ENCODE results near the gene ZC3H14.

The ZC3H14 gene

GRCh38 chr14:88588081-88588480 lies 25.2 kb downstream of the ZC3H14 start:
- DNase-seq (ENCODE audit: low read depth in 2 of 2), result no peak

DNA sequence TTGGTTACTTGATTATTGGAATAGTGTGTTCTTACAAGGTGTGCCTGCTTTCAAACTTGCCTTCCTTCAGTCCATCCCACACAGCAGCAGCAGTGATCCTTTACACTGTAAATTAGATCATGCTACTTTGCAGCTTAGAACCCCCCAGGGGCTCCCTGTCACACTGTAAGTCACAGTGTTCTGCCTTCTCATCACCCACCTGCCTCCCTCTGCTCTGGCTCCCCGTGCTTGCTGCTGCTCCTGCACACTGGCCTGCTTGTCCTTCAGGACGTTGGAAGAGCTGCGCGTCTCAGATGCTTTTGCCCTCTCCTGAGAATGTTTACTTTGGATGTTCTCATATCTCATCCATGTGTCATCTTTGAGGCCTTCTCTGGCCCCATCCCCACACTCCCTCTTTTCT lies 27.3 kb downstream of the ZC3H14 start:
- TF ChIP-seq, protein P1, sequence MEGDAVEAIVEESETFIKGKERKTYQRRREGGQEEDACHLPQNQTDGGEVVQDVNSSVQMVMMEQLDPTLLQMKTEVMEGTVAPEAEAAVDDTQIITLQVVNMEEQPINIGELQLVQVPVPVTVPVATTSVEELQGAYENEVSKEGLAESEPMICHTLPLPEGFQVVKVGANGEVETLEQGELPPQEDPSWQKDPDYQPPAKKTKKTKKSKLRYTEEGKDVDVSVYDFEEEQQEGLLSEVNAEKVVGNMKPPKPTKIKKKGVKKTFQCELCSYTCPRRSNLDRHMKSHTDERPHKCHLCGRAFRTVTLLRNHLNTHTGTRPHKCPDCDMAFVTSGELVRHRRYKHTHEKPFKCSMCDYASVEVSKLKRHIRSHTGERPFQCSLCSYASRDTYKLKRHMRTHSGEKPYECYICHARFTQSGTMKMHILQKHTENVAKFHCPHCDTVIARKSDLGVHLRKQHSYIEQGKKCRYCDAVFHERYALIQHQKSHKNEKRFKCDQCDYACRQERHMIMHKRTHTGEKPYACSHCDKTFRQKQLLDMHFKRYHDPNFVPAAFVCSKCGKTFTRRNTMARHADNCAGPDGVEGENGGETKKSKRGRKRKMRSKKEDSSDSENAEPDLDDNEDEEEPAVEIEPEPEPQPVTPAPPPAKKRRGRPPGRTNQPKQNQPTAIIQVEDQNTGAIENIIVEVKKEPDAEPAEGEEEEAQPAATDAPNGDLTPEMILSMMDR (IDR thresholded peaks at IDR 0.05; ENCODE audit: low read depth, low read length), result no peak
- DNase-seq (ENCODE audit: low read depth in 2 of 2), result peak in 1 of 2 donors; percentile 40
- H3K4me3 ChIP-seq (replicated peaks in 1 of 2; ENCODE audit: low read depth in 2 of 2, low read length in 2 of 2), result no peak overlapping the region

More at GRCh38 chr14:88588081-88588480, 25.2 kb downstream of the ZC3H14 start:
- H3K4me3 ChIP-seq (replicated peaks in 1 of 2; ENCODE audit: low read depth in 2 of 2, low read length in 2 of 2), result no peak overlapping the region
- TF ChIP-seq, protein P1 (IDR thresholded peaks at IDR 0.05; ENCODE audit: low read depth, low read length), result no peak

GRCh38 chr14:88592031-88592430 lies 29.2 kb downstream of the ZC3H14 start:
- H3K4me3 ChIP-seq (replicated peaks in 1 of 2; ENCODE audit: low read depth in 2 of 2, low read length in 2 of 2), result no peak overlapping the region
- DNase-seq (ENCODE audit: low read depth in 2 of 2), result no peak
- TF ChIP-seq, protein P1 (IDR thresholded peaks at IDR 0.05; ENCODE audit: low read depth, low read length), result no peak

- TF ChIP-seq, protein P1 (IDR thresholded peaks at IDR 0.05; ENCODE audit: low read depth, low read length), result no peak
- no peak for DNase-seq (ENCODE audit: low read depth in 2 of 2)
- H3K4me3 ChIP-seq (replicated peaks in 1 of 2; ENCODE audit: low read depth in 2 of 2, low read length in 2 of 2), result no peak overlapping the region
Measured at GRCh38 chr14:88597038-88597437, 34.2 kb downstream of the ZC3H14 start.

DNA sequence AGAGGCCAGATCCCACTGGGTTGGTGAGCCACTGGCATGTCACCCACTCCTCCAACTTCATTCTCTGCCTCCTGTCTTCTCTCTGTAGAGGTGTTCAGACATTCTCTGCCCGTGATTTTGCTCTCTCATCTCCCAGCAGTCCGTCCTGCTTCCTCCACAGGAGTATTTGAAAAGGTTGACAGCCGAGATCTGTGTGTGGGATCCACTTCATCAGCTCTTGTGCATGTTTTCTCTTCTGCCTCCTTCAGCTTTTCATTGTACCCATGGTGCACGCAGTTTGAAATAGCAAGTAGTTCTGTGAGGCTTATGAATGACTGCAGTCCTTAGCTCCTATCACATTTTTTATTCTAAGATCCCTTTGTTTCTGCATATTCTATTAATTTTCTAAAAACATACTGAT lies 34.8 kb downstream of the ZC3H14 start:
- no peak for DNase-seq (ENCODE audit: low read depth in 2 of 2)
- H3K4me3 ChIP-seq (replicated peaks in 1 of 2; ENCODE audit: low read depth in 2 of 2, low read length in 2 of 2), result no peak overlapping the region
- TF ChIP-seq, protein P1 (IDR thresholded peaks at IDR 0.05; ENCODE audit: low read depth, low read length), result no peak

GRCh38 chr14:88598097-88598675 lies 35.3 kb downstream of the ZC3H14 start:
- H3K4me3 ChIP-seq (replicated peaks in 1 of 2; ENCODE audit: low read depth in 2 of 2, low read length in 2 of 2), result no peak overlapping the region
- TF ChIP-seq, protein P1 (IDR thresholded peaks at IDR 0.05; ENCODE audit: low read depth, low read length), result no peak
- no peak for DNase-seq (ENCODE audit: low read depth in 2 of 2)

GRCh38 chr14:88599326-88599725 lies 36.5 kb downstream of the ZC3H14 start:
- DNase-seq (ENCODE audit: low read depth in 2 of 2), result no peak
- H3K4me3 ChIP-seq (replicated peaks in 1 of 2; ENCODE audit: low read depth in 2 of 2, low read length in 2 of 2), result no peak overlapping the region
- TF ChIP-seq, protein P1 (IDR thresholded peaks at IDR 0.05; ENCODE audit: low read depth, low read length), result no peak

Data from cardiac fibroblast (primary cell).